Stimulated activated naive B cell treated with anti-CD40 and anti-IgM and Interleukin-4, amounts not matched to agents 10 μg/mL and 1 μg/mL and 100 μg/mL, for 72 hours (primary cell): Measurements from ENCODE around the gene MRPL42.
"Not testable (repeated sequence)": the region's sequence is repeated elsewhere in the genome, so short reads cannot be mapped to it uniquely, and the experiment has no call there.

Experiments used
- ATAC-seq, 2 donors: fragments of 150-1000 bp; cut with Tn5 transposase; replicated peaks; 2 replicates each; pipeline ENCODE4 v1.10.0; 2021; ENCODE audit warnings: moderate library complexity in 1 of 2
- DNase-seq: peaks from one replicate; pipeline ENCODE4 v3.0.0; 2021
- H3K27ac Mint-ChIP-seq: one replicate; pipeline ENCODE4 v1.8.0; 2022; ENCODE audit warnings: mild to moderate bottlenecking, mixed read lengths
- H3K27me3 Mint-ChIP-seq, 2 donors: one replicate each; pipeline ENCODE4 v1.8.0; 2022; ENCODE audit warnings: mixed read lengths in 2 of 2
- H3K36me3 Mint-ChIP-seq, 2 donors: one replicate each; pipeline ENCODE4 v1.8.0; 2022; ENCODE audit warnings: mixed read lengths in 2 of 2, mild to moderate bottlenecking in 1 of 2
- H3K4me1 Mint-ChIP-seq, 2 donors: one replicate each; pipeline ENCODE4 v1.8.0; 2022; ENCODE audit warnings: mixed read lengths in 2 of 2, mild to moderate bottlenecking in 1 of 2
- H3K4me3 Mint-ChIP-seq, 2 donors: one replicate each; pipeline ENCODE4 v1.8.0; 2022; ENCODE audit warnings: mild to moderate bottlenecking in 2 of 2, mixed read lengths in 2 of 2, moderate library complexity in 1 of 2
- H3K9me3 Mint-ChIP-seq, 2 donors: one replicate each; pipeline ENCODE4 v1.8.0; 2022; ENCODE audit warnings: mixed read lengths in 2 of 2, mild to moderate bottlenecking in 1 of 2

The MRPL42 gene

DNA sequence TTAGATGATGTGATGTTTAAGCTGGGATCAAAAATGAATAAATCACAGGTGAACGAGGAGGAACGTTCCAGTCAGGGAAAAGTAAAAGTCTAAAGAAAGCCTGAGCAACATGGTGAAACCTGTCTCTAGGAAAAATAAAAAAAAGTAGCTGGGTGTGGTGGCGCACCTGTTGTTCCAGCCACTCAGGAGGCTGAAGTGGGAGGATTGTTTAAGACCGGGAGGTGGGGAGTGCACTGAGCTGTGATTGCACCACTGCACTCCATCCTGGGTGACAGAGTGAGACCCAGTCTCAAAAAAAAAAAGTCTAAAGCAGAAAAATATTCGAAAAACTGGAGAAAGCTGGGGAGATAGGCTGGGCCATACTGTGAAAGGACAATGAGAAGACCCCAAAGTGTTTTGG, 66.0 kb downstream of the MRPL42 start:
- Mint-ChIP-seq H3K4me1 (peaks cover 14 to 21% of the 10 kb centered on the region in 2 donors), H3K27ac (no peak overlapping the region), H3K27me3 (peaks cover 0 to 5% of the 10 kb centered on the region in 2 donors), H3K4me3 (no peak overlapping the region), H3K9me3 (peaks cover 5 to 11% of the 10 kb centered on the region in 2 donors), H3K36me3 (peaks cover 2 to 6% of the 10 kb centered on the region in 2 donors)
- DNase-seq (no peak), ATAC-seq (no peak)

DNA sequence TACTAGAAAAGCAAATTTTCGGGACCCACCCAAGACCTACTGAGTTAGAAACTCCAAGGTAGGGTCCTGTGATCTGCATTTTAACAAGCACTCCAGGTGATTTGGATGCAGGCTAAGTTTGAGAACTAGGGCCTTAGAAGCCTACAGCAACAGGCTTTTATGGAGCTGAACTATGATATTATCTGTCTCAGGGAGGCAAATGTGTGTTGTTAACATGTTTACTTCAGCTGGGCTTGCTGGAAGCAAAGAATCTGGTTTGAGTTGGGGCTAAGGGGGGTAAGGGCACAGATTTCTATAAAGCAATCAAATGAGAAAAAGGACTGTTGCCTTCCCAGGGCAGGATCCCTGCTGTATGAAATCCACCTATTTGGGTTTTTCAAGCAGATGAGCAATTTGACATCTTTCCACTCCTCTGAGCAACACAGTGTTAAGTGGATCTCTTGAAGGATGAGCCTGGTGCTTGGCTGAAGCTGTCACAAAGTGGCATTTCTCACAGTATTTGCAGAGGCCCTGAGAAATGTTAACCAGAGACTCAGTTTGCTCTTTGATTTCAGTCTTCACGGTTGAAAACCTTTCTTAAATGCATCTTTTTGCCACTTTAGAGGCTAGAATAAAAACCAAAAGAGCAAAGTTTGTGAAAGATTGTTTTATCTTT, 68.9 kb downstream of the MRPL42 start:
- DNase-seq: no peak
- H3K27ac Mint-ChIP-seq: no peak overlapping the region
- H3K4me3 Mint-ChIP-seq: no peak overlapping the region
- peak; percentile 26 to 34 for ATAC-seq
- no peaks in the 10 kb centered on the region for H3K27me3 Mint-ChIP-seq
- peaks cover 2 to 6% of the 10 kb centered on the region in 2 donors for H3K36me3 Mint-ChIP-seq
- peaks cover 19 to 27% of the 10 kb centered on the region in 2 donors for H3K4me1 Mint-ChIP-seq
- H3K9me3 Mint-ChIP-seq: peaks cover 5 to 11% of the 10 kb centered on the region in 2 donors

DNA sequence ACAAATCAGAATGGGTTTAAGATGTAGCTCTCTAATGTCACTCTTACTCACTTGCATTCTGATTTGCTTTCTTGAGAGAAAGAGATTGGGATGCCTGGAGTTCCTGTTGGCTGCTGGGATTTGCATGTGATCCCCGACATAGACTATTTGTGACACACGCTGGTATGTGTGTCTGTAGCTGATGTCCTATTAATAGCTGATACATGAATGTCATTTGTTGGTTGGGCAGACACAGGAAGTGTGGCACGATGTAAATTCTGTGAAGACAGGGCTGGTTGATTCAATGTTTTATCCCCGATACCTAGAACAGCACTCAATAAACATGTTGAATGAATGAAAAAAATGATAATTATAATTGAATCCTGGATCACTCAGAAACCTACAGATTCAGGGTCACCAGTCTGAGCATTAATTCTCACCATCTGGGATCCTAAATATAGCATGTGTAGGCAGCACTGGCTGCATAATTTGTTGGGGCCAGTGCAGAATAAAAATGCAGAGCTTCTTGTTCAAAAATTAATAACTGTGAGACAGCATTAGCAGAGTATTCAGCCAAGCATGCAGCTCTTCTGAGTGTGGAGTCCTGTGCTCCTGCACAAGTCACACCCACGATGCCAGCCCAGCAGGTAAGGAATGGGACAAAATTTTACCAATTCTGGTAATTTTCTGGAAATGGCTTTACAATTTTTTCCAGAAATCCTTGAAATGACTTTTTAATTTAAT, 69.6 kb downstream of the MRPL42 start:
- H3K36me3 Mint-ChIP-seq: peaks cover 2 to 6% of the 10 kb centered on the region in 2 donors
- H3K4me1 Mint-ChIP-seq: peaks cover 19 to 27% of the 10 kb centered on the region in 2 donors
- peak overlapping the region in 1 of 2 donors; percentile 4 for H3K4me3 Mint-ChIP-seq
- no peak for DNase-seq
- H3K27me3 Mint-ChIP-seq: no peaks in the 10 kb centered on the region
- peak; percentile 90 to 92 for ATAC-seq
- H3K27ac Mint-ChIP-seq: no peak overlapping the region
- peaks cover 5 to 11% of the 10 kb centered on the region in 2 donors for H3K9me3 Mint-ChIP-seq

DNA sequence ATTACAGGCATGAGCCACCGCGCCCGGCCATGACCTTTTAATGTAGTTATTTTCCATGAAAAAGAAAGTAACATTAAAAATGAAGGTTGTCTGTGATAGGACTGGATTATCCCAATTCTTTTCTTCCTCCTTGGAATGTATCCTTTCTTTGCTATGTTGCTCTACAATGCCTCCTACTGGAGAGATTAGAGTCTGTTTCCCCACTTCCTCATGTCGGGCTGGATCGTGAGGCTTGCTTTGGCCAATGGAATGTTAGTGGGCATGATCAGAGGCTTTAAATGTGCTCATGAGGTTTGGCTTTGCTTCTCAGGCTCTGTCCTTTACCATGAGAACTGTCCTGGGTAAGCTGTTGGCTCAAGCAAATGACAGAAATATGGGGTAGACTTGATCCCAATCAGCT, 70.5 kb downstream of the MRPL42 start:
- DNase-seq: no peak
- Mint-ChIP-seq H3K27ac (no peak overlapping the region), H3K4me3 (no peak overlapping the region)

DNA sequence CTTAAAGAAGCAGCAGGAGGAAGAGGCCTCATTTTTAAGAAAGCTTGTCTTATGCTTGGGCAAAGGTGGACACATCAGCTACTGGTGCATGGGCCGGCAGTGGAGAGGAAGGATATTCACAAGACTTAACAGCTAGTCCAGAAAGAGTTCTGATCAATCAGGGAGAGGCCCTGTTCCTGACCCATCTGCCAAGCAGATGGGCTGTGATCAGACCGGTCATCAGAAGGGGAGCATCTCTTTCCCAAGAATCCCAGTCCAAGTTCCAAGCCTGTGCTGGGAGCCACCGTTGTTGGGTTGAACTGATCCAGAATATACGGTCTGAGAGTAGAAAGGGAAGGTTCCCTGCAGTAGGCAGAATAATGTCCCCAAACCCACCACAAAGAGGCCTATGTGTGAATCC, 72.5 kb downstream of the MRPL42 start:
- no peak overlapping the region for H3K4me3 Mint-ChIP-seq
- H3K9me3 Mint-ChIP-seq: peaks cover 0 to 4% of the 10 kb centered on the region in 2 donors
- no peaks in the 10 kb centered on the region for H3K36me3 Mint-ChIP-seq
- no peak overlapping the region for H3K27ac Mint-ChIP-seq
- ATAC-seq (no peak), DNase-seq (no peak)
- H3K4me1 Mint-ChIP-seq: peaks cover 15 to 26% of the 10 kb centered on the region in 2 donors
- H3K27me3 Mint-ChIP-seq: peaks cover 0 to 11% of the 10 kb centered on the region in 2 donors

More for the DNA sequence above, 70.5 kb downstream of the MRPL42 start:
- ATAC-seq: no peak
- H3K36me3 Mint-ChIP-seq: peaks cover 0 to 2% of the 10 kb centered on the region in 2 donors
- peaks cover 15 to 27% of the 10 kb centered on the region in 2 donors for H3K4me1 Mint-ChIP-seq
- H3K27me3 Mint-ChIP-seq: no peaks in the 10 kb centered on the region
- peaks cover 1 to 4% of the 10 kb centered on the region in 2 donors for H3K9me3 Mint-ChIP-seq

DNA sequence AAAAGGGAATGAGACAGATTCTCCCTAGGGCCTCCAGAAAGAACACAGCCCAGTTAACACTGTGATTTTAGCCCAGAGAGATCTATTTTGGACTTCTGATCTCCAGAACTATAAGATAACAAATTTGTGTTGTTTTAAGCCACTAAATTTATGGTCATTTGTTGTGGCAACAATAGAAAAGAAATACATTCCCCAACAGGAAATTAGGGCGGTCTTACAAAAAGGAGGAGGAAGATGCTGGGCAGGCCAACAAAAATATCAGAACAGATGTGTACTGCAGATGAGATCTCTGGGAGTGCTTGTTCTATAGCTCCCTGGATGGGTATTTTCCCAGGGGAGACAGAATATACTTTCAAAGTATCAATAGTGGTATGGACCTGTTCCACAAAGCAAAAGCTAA, 73.2 kb downstream of the MRPL42 start:
- Mint-ChIP-seq H3K9me3 (no peaks in the 10 kb centered on the region), H3K4me1 (peaks cover 15 to 22% of the 10 kb centered on the region in 2 donors), H3K36me3 (no peaks in the 10 kb centered on the region), H3K4me3 (no peak overlapping the region), H3K27me3 (peaks cover 0 to 11% of the 10 kb centered on the region in 2 donors), H3K27ac (no peak overlapping the region)
- DNase-seq (no peak), ATAC-seq (no peak)

DNA sequence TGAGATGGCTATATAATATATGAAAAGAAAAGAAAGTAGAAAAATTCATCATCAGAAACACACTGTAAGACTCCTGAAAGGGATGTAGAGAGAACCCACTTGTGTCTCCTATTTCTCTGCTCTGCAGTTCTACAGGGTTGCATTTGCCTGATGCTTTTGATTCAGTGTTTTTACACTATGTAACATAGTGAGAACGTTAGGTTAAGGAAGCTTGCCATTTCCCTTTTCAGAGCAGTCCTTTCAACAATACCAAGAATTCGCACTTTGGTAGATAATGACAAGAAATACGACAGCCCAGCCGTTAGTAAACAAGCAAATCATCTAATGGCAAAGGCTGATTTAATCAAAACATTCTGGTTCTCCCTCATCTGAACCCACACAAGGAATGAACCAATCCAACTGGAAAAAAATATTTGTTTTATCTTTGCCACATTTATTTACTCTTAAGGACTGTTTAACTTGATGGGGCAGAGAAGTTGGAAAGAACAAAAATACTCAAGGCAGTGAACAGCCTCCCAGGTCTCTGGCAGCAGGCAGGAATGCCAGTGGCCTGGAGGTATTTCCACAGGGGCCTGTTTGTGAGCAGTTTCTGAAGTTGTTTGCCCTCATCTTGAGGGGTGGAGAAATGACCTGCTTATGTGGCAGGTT, 74.4 kb downstream of the MRPL42 start:
- Mint-ChIP-seq H3K4me3 (no peak overlapping the region), H3K36me3 (no peaks in the 10 kb centered on the region)
- no peak for DNase-seq

DNA sequence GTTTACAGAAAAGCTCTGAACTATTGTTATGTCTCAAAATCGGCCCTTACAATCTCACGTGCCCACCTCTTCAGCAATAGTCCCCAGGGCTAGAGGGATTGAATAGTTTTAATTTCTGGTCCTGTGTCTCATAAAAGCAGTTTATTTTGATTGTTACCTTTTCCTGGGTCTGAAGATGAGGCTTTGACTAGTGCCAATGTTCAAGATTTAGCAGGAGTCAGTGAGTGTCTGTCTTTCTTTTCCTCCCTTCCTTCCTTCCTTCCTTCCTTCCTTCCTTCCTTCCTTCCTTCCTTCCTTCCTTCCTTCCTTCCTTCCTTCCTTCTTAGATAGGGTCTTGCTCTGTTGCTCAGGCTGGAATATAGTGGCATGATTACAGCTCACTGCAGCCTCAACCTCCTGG, 80.5 kb downstream of the MRPL42 start:
- no peaks in the 10 kb centered on the region for H3K4me1 Mint-ChIP-seq
- H3K36me3 Mint-ChIP-seq: no peaks in the 10 kb centered on the region
- no peak overlapping the region for H3K27ac Mint-ChIP-seq
- H3K27me3 Mint-ChIP-seq: peaks cover 3 to 11% of the 10 kb centered on the region in 2 donors
- no peak for DNase-seq
- ATAC-seq: no peak
- no peaks in the 10 kb centered on the region for H3K9me3 Mint-ChIP-seq
- H3K4me3 Mint-ChIP-seq: no peak overlapping the region

More for the DNA sequence above, 74.4 kb downstream of the MRPL42 start:
- peaks cover 0 to 11% of the 10 kb centered on the region in 2 donors for H3K27me3 Mint-ChIP-seq
- ATAC-seq: no peak
- no peak overlapping the region for H3K27ac Mint-ChIP-seq
- H3K4me1 Mint-ChIP-seq: peaks cover 6 to 10% of the 10 kb centered on the region in 2 donors
- no peaks in the 10 kb centered on the region for H3K9me3 Mint-ChIP-seq

DNA sequence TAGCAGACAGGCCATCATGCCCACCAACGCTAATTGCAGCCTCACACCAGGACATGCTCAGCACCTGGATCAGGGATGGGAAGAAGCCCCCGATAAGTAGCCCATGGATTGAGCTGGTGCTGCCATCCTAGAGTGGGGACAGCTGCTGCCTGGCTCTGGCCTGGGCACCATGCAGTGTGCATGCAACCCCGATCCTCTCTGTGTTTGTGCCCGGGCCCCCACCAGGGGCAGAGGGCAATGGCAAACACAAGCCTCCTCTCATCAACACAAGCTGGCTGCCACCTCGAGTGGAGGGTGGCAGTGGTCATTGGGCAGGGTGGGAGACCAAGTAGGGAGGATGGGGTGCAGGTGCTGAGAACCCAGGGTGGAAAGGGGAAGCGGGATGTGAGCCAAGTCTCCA, 81.9 kb downstream of the MRPL42 start:
- ATAC-seq: no peak
- Mint-ChIP-seq H3K36me3 (no peaks in the 10 kb centered on the region), H3K9me3 (peaks cover 0 to 4% of the 10 kb centered on the region in 2 donors), H3K27me3 (peaks cover 2 to 3% of the 10 kb centered on the region in 2 donors), H3K4me1 (peaks cover 7 to 9% of the 10 kb centered on the region in 2 donors), H3K27ac (no peak overlapping the region), H3K4me3 (no peak overlapping the region)
- no peak for DNase-seq

DNA sequence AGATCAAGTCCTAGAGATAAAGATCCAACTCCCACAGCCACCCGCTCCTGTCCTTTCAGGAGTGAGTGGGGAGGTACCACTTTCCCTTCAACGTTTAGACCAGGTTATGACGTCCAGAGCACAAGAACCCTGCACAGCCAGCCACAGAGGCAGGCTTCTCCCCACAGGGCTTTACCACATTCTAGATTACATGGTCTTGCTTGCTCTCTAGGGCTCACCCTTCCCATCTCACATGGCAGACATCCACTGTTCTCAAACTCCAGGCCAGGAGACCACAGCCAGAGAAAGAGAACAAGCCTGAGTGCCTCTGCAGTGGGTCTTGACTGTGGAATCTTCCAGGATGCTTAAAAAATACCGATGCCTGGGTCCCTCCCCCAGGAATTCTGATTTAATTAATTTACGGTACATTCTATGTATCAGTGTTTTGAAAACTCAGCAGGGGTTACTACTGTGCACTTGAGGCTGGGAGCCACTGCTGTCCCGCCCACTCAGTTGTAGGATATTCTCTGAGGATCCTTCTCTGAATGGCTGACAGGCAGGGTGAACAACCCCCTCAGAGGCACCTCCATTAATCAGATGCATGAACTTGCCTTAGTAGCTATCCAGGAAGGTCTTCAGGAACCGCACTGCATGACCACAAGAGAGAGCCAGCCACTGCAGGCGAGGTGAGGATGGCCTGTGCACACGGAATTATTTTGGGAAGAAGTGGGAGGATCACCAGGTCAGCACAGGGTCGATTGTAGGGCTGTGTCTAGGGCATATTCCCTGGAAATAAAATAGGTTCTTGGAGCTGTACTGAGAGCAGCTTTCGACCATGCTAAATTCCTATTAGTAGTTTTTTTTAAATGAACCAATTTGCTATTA, 83.7 kb downstream of the MRPL42 start:
- ATAC-seq (no peak), DNase-seq (no peak)
- Mint-ChIP-seq H3K27ac (no peak overlapping the region), H3K4me1 (peaks cover 7 to 9% of the 10 kb centered on the region in 2 donors), H3K36me3 (peaks cover 0 to 4% of the 10 kb centered on the region in 2 donors), H3K27me3 (peaks cover 0 to 7% of the 10 kb centered on the region in 2 donors), H3K9me3 (peaks cover 0 to 8% of the 10 kb centered on the region in 2 donors), H3K4me3 (no peak overlapping the region)

DNA sequence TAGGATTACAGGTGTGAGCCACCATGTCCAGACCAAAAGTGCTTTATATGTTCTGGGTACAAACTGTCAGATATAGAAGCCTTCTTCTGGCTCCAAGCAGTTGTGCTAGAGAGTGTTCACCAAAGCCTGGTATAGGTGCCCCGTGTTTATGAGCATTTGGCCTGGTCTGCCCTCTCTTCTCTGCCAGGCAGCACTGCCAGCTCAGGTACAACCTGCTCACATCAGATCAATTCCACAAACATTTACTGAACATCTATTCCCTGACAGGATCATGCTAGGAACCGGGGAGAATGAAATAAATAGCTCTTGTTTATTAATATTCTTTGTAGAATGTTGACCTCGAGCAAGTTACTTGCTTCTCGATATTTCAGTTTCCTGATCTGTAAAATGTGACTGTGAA, 85.1 kb downstream of the MRPL42 start:
- H3K27me3 Mint-ChIP-seq: peaks cover 0 to 7% of the 10 kb centered on the region in 2 donors
- ATAC-seq (no peak), DNase-seq (no peak)
- no peak overlapping the region for H3K4me3 Mint-ChIP-seq
- peaks cover 0 to 8% of the 10 kb centered on the region in 2 donors for H3K9me3 Mint-ChIP-seq
- peaks cover 0 to 4% of the 10 kb centered on the region in 2 donors for H3K36me3 Mint-ChIP-seq
- no peak overlapping the region for H3K27ac Mint-ChIP-seq
- peaks cover 7 to 9% of the 10 kb centered on the region in 2 donors for H3K4me1 Mint-ChIP-seq

DNA sequence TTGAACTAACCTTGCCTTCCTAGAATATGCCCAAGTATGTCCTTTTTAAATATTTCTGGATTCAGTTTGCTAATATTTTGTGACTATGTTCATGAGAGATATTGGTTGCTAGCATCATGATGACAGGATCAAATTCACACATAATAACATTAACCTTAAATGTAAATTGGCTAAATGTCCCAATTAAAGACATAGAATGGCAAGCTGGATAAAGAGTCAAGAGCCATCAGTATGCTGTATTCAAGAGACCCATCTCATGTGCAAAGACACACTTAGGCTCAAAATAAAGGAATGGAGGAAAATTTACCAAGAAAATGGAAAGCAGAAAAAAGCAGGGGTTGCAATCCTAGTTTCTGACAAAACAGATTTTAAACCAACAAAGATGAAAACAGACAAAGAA, 90.6 kb downstream of the MRPL42 start:
- H3K4me3 Mint-ChIP-seq, H3K27me3 Mint-ChIP-seq, ATAC-seq, DNase-seq, H3K27ac Mint-ChIP-seq, H3K4me1 Mint-ChIP-seq: not testable (repeated sequence)
- H3K9me3 Mint-ChIP-seq: peaks cover 20 to 21% of the 10 kb centered on the region in 2 donors
- H3K36me3 Mint-ChIP-seq: peaks cover 10 to 20% of the 10 kb centered on the region in 2 donors

DNA sequence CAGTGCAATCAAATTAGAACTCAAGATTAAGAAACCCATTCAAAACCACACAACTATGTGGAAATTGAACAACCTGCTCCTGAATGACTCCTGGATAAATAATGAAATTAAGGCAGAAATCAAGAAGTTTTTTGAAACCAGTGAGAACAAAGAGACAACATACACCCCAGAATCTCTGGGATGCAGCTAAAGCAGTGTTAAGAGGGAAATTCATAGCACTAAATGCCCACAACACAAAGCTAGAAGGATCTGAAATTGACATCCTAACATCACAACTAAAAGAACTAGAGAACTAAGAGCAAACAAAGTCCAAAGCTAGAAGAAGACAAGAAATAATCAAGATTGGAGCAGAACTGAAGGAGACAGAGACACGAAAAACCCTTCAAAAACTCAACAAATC, 91.4 kb downstream of the MRPL42 start:
- not testable (repeated sequence) for H3K27ac Mint-ChIP-seq, H3K4me3 Mint-ChIP-seq, DNase-seq, ATAC-seq, H3K4me1 Mint-ChIP-seq, H3K27me3 Mint-ChIP-seq
- H3K36me3 Mint-ChIP-seq: peaks cover 10 to 20% of the 10 kb centered on the region in 2 donors
- H3K9me3 Mint-ChIP-seq: peaks cover 20 to 21% of the 10 kb centered on the region in 2 donors
